ENCODE results near the gene CALHM5.

GRCh38 chr6:116542426-116542825, 31.0 kb downstream of the CALHM5 start:
- TF ChIP-seq CTCF (IDR thresholded peaks at IDR 0.05 in 2 of 3, conservative IDR thresholded peaks at IDR 0.05 in 1 of 3; ENCODE audit: control insufficient read depth in 2 of 3, extremely low read depth in 1 of 3, insufficient read depth in 1 of 3, low read depth in 3 of 3, low read length in 3 of 3) (no peak), ZNF274 (IDR thresholded peaks at IDR 0.05; ENCODE audit: insufficient read depth, insufficient read length) (no peak), EZH2 (IDR thresholded peaks at IDR 0.05; ENCODE audit: borderline replicate concordance, control insufficient read depth, low read depth, low read length) (no peak), NRF1 (conservative IDR thresholded peaks at IDR 0.05; ENCODE audit: low read depth, low read length) (no peak)
